Trophoblast cell (in vitro differentiated cells and primary cell): ENCODE measurements around the gene LMTK2.

Experiments
- DNase-seq, 2 donors: peaks; one replicate each; pipeline ENCODE4 v3.0.0-alpha.2; 2016
- H2AFZ ChIP-seq: 2 replicates; pipeline ENCODE4 v1.6.1; 2013; ENCODE audit warnings: low read length, moderate library complexity, mild to moderate bottlenecking; ENCODE audit not compliant: insufficient read depth, poor library complexity
- H2AK5ac ChIP-seq: 2 replicates; pipeline ENCODE4 v1.6.1; 2013; ENCODE audit warnings: mild to moderate bottlenecking, low read length
- H2BK120ac ChIP-seq: 2 replicates; pipeline ENCODE4 v1.6.1; 2013; ENCODE audit warnings: low read length, mild to moderate bottlenecking, moderate library complexity; ENCODE audit not compliant: insufficient read depth, poor library complexity
- H2BK12ac ChIP-seq: 2 replicates; pipeline ENCODE4 v1.6.1; 2013; ENCODE audit warnings: mild to moderate bottlenecking, low read length, moderate library complexity
- H2BK5ac ChIP-seq: 2 replicates; pipeline ENCODE4 v1.6.1; 2013; ENCODE audit warnings: low read length, low read depth, moderate library complexity, mild to moderate bottlenecking; ENCODE audit not compliant: poor library complexity
- H3K14ac ChIP-seq: 2 replicates; pipeline ENCODE4 v1.6.1; 2013; ENCODE audit warnings: mild to moderate bottlenecking, low read length
- H3K18ac ChIP-seq: 2 replicates; pipeline ENCODE4 v1.6.1; 2013; ENCODE audit warnings: mild to moderate bottlenecking, low read length
- H3K23ac ChIP-seq: 2 replicates; pipeline ENCODE4 v1.6.1; 2013; ENCODE audit warnings: low read length
- H3K27ac ChIP-seq: 2 replicates; pipeline ENCODE4 v1.5.1; 2013; ENCODE audit warnings: low read depth, mild to moderate bottlenecking, inconsistent platforms, low read length, moderate library complexity
- H3K27me3 ChIP-seq: 2 replicates; pipeline ENCODE4 v1.6.1; 2013; ENCODE audit warnings: inconsistent platforms, mild to moderate bottlenecking, low read length, moderate library complexity; ENCODE audit not compliant: insufficient read depth
- H3K36me3 ChIP-seq, 2 experiments: 1 replicate in 1 of 2; 2 replicates in 1 of 2; pipeline ENCODE4 v1.6.1; 2013; ENCODE audit warnings: low read length in 2 of 2, mild to moderate bottlenecking in 2 of 2, moderate library complexity in 1 of 2; ENCODE audit not compliant: insufficient read depth in 2 of 2, control insufficient read depth in 1 of 2
- H3K4ac ChIP-seq: 2 replicates; pipeline ENCODE4 v1.6.1; 2013; ENCODE audit warnings: low read depth, mild to moderate bottlenecking, low read length, moderate library complexity
- H3K4me1 ChIP-seq, 2 experiments: 1 replicate in 1 of 2; 2 replicates in 1 of 2; pipeline ENCODE4 v1.6.1; 2013; ENCODE audit warnings: low read length in 2 of 2, mild to moderate bottlenecking in 2 of 2, moderate library complexity in 1 of 2; ENCODE audit not compliant: insufficient read depth in 2 of 2, control insufficient read depth in 1 of 2
- H3K4me2 ChIP-seq: 2 replicates; pipeline ENCODE4 v1.6.1; 2013; ENCODE audit warnings: inconsistent platforms, mild to moderate bottlenecking, low read length, moderate library complexity
- H3K4me3 ChIP-seq: 2 replicates; pipeline ENCODE4 v1.5.1; 2013; ENCODE audit warnings: mild to moderate bottlenecking, low read depth, low read length, inconsistent platforms
- H3K79me1 ChIP-seq: one replicate; pipeline ENCODE4 v1.6.1; 2013; ENCODE audit warnings: low read length
- H3K79me2 ChIP-seq: 2 replicates; pipeline ENCODE4 v1.6.1; 2013; ENCODE audit warnings: low read length, mild to moderate bottlenecking; ENCODE audit not compliant: control insufficient read depth, insufficient read depth, poor library complexity
- H3K9ac ChIP-seq: 2 replicates; pipeline ENCODE4 v1.6.1; 2013; ENCODE audit warnings: mild to moderate bottlenecking, low read length
- H3K9me3 ChIP-seq: 2 replicates; pipeline ENCODE4 v1.6.1; 2013; ENCODE audit warnings: low read depth, mild to moderate bottlenecking, control low read depth, inconsistent platforms, low read length; ENCODE audit not compliant: insufficient read depth
- H4K12ac ChIP-seq: 2 replicates; pipeline ENCODE4 v1.6.1; 2013; ENCODE audit warnings: low read depth, mild to moderate bottlenecking, low read length, moderate library complexity
- H4K8ac ChIP-seq: 2 replicates; pipeline ENCODE4 v1.6.1; 2013; ENCODE audit warnings: low read depth, mild to moderate bottlenecking, low read length, moderate library complexity
- H4K91ac ChIP-seq: one replicate; pipeline ENCODE4 v1.6.1; 2013; ENCODE audit warnings: low read depth, mild to moderate bottlenecking, low read length, moderate library complexity
- WGBS: extraction: QIAGEN DNeasy Blood & Tissue Kit; methylation state at CpG from one replicate; pipeline ENCODE4 v1.1.7; 2013; ENCODE audit warnings: missing lambda C conversion rate; ENCODE audit not compliant: insufficient read length, insufficient coverage; ENCODE audit errors: extremely low coverage; 5-methylcytosine and 5-hydroxymethylcytosine counted together

LMTK2 gene

DNA sequence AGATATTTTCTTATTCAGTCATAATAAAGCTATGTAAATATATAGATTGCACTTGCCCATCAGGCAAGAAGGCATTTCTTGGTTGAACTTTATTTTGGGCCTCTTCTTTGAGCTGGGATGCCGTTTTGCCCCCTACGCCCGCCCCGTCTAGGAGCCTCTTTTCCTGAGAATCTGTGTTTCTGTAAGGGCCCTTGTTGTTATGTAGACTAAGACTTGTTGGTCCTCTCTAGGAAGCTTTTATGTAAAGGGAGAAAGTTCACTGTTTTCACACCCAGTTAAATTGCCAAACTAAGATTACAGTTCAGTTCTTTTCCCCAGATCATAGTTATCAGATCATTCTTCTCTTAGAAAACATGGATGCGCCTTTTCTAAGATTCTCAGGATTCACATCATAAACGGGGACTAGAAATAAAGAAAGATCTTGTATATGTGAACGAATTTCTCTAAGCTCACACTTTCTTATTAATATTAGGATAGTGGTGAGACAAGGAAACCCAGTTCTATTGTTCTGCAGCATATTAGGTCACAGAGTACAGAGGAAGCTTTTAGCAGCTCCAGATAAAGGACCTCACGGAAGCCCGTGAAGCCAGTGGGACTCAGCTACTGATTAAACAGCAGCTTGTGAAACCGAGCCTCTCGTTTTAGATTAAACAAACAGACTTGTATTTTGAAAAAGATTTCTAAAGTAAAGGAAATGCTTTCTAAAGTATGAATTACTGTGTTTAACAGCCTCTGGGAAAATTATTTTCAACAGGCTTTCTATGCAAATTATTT lies 3.8 kb downstream of the LMTK2 start:
- no peak overlapping the region for H3K27ac ChIP-seq
- no peak overlapping the region for H3K4me3 ChIP-seq
- H3K18ac ChIP-seq: no peak overlapping the region
- H2BK5ac ChIP-seq: no peak overlapping the region
- no CpG with 5 or more reads among the region's 11 CpGs for WGBS
- no peak overlapping the region for H3K4ac ChIP-seq
- H2AFZ ChIP-seq: no peak overlapping the region
- H3K4me1 ChIP-seq: no peaks in the 10 kb centered on the region
- no peak for DNase-seq
- H3K79me2 ChIP-seq: peaks cover 3% of the 10 kb centered on the region
- H3K9me3 ChIP-seq: no peaks in the 10 kb centered on the region
- peaks cover 3% of the 10 kb centered on the region for H3K79me1 ChIP-seq
- no peak overlapping the region for H3K9ac ChIP-seq
- no peak overlapping the region for H3K4me2 ChIP-seq
- H2AK5ac ChIP-seq: no peak overlapping the region
- no peak overlapping the region for H3K14ac ChIP-seq
- no peaks in the 10 kb centered on the region for H3K27me3 ChIP-seq
- no peak overlapping the region for H4K12ac ChIP-seq
- no peak overlapping the region for H4K8ac ChIP-seq
- H3K36me3 ChIP-seq: no peaks in the 10 kb centered on the region
- no peak overlapping the region for H4K91ac ChIP-seq
- no peak overlapping the region for H2BK12ac ChIP-seq
- no peak overlapping the region for H3K23ac ChIP-seq
- H2BK120ac ChIP-seq: no peak overlapping the region

DNA sequence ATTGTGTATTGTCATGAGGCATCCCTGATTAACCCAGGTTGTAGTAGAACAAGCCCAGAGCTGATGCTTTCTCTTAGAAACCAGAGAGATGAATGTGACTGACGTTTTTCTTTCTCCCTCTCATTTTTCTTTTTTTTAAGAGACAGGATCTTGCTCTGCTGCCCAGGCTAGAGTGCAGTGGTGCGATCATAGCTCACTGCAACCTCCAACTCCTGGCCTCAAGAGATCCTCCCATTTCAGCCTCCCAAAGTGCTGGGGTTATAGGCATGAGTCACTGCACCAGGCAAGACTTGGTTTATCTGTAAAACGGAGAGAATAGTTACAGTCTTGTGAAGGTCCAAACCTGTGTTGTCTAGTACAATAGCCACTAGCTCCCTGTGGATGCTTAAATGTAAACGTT lies 5.4 kb downstream of the LMTK2 start:
- H3K23ac ChIP-seq: no peak overlapping the region
- H4K91ac ChIP-seq: no peak overlapping the region
- no peak overlapping the region for H3K18ac ChIP-seq
- WGBS: no CpG with 5 or more reads among the region's 4 CpGs
- peaks cover 0 to 3% of the 10 kb centered on the region in 2 experiments for H3K4me1 ChIP-seq
- H3K4me3 ChIP-seq: no peak overlapping the region
- H3K79me2 ChIP-seq: no peaks in the 10 kb centered on the region
- H2AK5ac ChIP-seq: no peak overlapping the region
- H2AFZ ChIP-seq: no peak overlapping the region
- DNase-seq: no peak
- H3K9ac ChIP-seq: no peak overlapping the region
- no peaks in the 10 kb centered on the region for H3K79me1 ChIP-seq
- H3K27me3 ChIP-seq: no peaks in the 10 kb centered on the region
- H2BK12ac ChIP-seq: no peak overlapping the region
- no peak overlapping the region for H2BK120ac ChIP-seq
- no peak overlapping the region for H2BK5ac ChIP-seq
- no peak overlapping the region for H3K14ac ChIP-seq
- H4K12ac ChIP-seq: no peak overlapping the region
- no peak overlapping the region for H4K8ac ChIP-seq
- no peak overlapping the region for H3K4ac ChIP-seq
- no peak overlapping the region for H3K4me2 ChIP-seq
- no peaks in the 10 kb centered on the region for H3K36me3 ChIP-seq
- H3K9me3 ChIP-seq: no peaks in the 10 kb centered on the region
- no peak overlapping the region for H3K27ac ChIP-seq

DNA sequence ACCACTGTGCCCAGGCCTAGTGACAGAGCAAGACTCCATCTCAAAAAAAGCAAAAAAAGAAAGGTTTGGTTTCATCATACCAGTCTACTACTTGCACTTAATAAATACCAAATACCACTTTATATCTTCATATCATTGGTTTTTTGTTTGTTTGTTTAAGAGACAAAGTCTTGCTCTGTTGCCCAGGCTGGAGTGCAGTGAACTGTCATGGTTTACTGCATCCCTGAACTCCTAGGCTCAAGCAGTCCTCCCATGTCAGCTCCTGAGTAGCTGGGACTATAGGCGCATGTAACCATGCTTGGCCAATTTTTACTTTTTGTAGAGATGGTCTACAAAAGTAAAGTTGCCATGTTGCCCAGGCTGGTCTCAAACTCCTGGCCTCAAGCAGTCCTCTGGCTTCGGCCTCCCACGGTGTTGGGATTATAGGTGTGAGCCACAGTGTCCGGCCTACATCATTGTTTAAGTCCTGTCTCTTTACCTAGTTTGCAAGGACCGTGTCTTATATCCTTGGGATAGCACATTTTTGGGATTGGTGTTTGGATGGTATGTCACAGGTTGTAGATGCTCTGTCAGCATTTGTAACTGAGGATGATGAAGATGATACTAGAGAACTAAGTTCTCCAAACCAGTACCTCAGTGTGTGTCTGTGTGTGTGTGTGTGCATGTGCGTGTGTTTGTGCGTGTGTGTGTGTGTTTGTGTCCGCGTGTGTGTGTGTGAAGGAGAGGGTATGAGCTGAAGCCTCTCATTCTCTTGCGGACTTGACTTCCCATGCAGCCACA lies 9.3 kb downstream of the LMTK2 start:
- Histone ChIP-seq H3K4me2 (no peak overlapping the region), H3K14ac (no peak overlapping the region), H3K79me2 (no peaks in the 10 kb centered on the region), H3K36me3 (no peaks in the 10 kb centered on the region), H3K27me3 (no peaks in the 10 kb centered on the region), H4K91ac (no peak overlapping the region), H3K18ac (no peak overlapping the region), H3K23ac (no peak overlapping the region), H2BK120ac (no peak overlapping the region), H3K4me3 (no peak overlapping the region), H3K79me1 (no peaks in the 10 kb centered on the region), H4K12ac (no peak overlapping the region), H2BK12ac (no peak overlapping the region), H3K9me3 (no peaks in the 10 kb centered on the region), H3K27ac (no peak overlapping the region), H4K8ac (no peak overlapping the region), H3K9ac (no peak overlapping the region), H2AFZ (no peak overlapping the region), H2BK5ac (no peak overlapping the region), H2AK5ac (no peak overlapping the region), H3K4ac (no peak overlapping the region), H3K4me1 (peaks cover 0 to 3% of the 10 kb centered on the region in 2 experiments)
- DNase-seq: no peak
- no CpG with 5 or more reads among the region's 10 CpGs for whole genome bisulfite sequencing

DNA sequence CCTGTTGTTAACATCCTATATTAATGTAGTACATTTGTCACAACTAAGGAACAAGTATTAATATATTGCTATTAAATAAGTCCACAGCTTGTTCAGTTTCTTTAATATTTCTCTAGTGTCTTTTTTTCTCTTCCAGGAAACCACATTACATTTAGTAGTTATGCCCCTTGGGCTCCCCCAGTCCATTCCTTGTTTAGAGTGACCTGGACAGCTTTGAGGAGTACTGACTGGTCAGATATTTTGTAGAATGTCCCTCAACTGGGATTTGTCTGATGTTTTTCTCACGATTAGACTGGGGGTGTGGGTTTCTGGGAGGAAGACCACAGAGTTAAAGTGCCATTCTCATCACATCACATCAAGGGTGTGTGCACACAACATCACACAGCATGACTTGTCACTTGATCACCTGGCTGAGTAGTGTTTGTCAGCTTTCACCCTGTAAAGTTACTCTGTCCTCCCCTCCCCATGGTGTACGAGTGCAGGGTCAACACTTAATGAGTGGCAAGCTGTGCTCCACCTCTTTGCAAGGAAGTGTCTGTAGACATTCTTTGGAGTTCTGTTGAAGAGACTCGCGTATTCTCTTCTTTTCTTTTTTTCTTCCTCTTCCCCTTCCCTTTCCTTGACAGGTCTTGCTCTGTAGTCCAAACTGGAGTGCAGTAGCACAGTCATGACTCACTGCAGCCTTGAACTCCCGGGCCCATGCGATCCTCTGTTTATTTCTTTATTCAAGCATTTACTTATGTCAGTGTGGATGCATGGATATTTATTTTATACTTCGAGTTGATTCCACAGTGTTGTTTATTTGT lies 10.2 kb downstream of the LMTK2 start:
- Histone ChIP-seq H2BK12ac (no peak overlapping the region), H2AFZ (no peak overlapping the region), H4K12ac (no peak overlapping the region), H3K36me3 (no peaks in the 10 kb centered on the region), H4K91ac (no peak overlapping the region), H2BK120ac (no peak overlapping the region), H3K79me2 (no peaks in the 10 kb centered on the region), H3K4ac (no peak overlapping the region), H3K23ac (no peak overlapping the region), H3K9me3 (no peaks in the 10 kb centered on the region), H3K4me2 (no peak overlapping the region), H3K14ac (no peak overlapping the region), H2AK5ac (no peak overlapping the region), H3K4me1 (peaks cover 0 to 3% of the 10 kb centered on the region in 2 experiments), H4K8ac (no peak overlapping the region), H3K79me1 (no peaks in the 10 kb centered on the region), H3K27ac (no peak overlapping the region), H2BK5ac (no peak overlapping the region), H3K18ac (no peak overlapping the region), H3K9ac (no peak overlapping the region), H3K27me3 (no peaks in the 10 kb centered on the region), H3K4me3 (no peak overlapping the region)
- no peak for DNase-seq
- no CpG with 5 or more reads among the region's 7 CpGs for WGBS
